Testis (tissue), 3 donors: ENCODE measurements around the gene CEMP1. TPM values are rescaled to one million over a fixed set of nuclear protein-coding genes. Genes with fewer than 3 reads are reported as not detected.

Source experiments
- DNase-seq: peaks from one replicate; pipeline ENCODE4 v3.0.0-alpha.2; 2019
- H3K27ac ChIP-seq, 2 donors: fragments of 200-600 bp; sonication (generic); one replicate each; pipeline ENCODE4 v1.5.1; 2019
- H3K27me3 ChIP-seq: fragments of 200-600 bp; sonication (generic); one replicate; pipeline ENCODE4 v1.5.1; 2019
- H3K36me3 ChIP-seq: fragments of 200-600 bp; sonication (generic); one replicate; pipeline ENCODE4 v1.5.1; 2017; ENCODE audit warnings: low read depth; ENCODE audit errors: missing control alignments
- H3K4me1 ChIP-seq: fragments of 200-600 bp; sonication (generic); one replicate; pipeline ENCODE4 v1.5.1; 2019
- H3K4me3 ChIP-seq, 2 donors: fragments of 200-600 bp; sonication (generic); one replicate each; pipeline ENCODE4 v1.5.1; 2017 to 2019
- H3K9me3 ChIP-seq: fragments of 200-600 bp; sonication (generic); one replicate; pipeline ENCODE4 v1.5.1; 2017
- POLR2A ChIP-seq: fragments of 450-650 bp; IDR thresholded peaks from one replicate; pipeline ENCODE4 v1.6.1; 2017; ENCODE audit warnings: antibody characterized with exemption, mild to moderate bottlenecking, moderate library complexity
- WGBS, 2 donors: methylation state at CpG; one replicate each; pipeline ENCODE4 v1.1.5; 2018; 5-methylcytosine and 5-hydroxymethylcytosine counted together
- intact Hi-C: fragments of 100-400 bp; cut with DNase I; formaldehyde crosslinking; loops from one replicate; pipeline ENCODE4 v1.15.1; 2023; ENCODE audit warnings: low total_unique reads
- polyA plus RNA-seq: library from polyadenylated mRNA; stranded (reverse); fragments of 350-450 nt; fragmentation: Illumina TruSeq; extraction: RNeasy Lipid Tissue Mini Kit (QIAGEN cat#74804); gene quantifications from one replicate; pipeline ENCODE4 v1.2.3, GENCODE V29; 2014; ENCODE audit warnings: low read depth, low replicate concordance; ENCODE audit not compliant: insufficient read depth
- total RNA-seq, 2 donors: library from RNA; depleted of rRNA; stranded (reverse); fragments of >200 nt; gene quantifications; one replicate each; pipeline ENCODE4 v1.2.3, GENCODE V29; 2016
- TF ChIP-seq, protein P1 (sequence below), 3 experiments: fragments of 450-650 bp in 2 of 3; fragments of 200-600 bp in 1 of 3; sonication (generic) in 1 of 3; IDR thresholded peaks; one replicate each; pipeline ENCODE4 v1.5.1; 2016 to 2019; ENCODE audit warnings: antibody characterized with exemption in 3 of 3, mild to moderate bottlenecking in 2 of 3, moderate library complexity in 1 of 3

CEMP1 gene
- total and polyA plus RNA-seq, 3 donors from 2014 or later, result 1.6 to 5.5 (median 5.4) TPM

- intact Hi-C loops, result no loop called here
- Histone ChIP-seq H3K27me3 (no peaks in the 10 kb centered on the region), H3K27ac (no peak overlapping the region), H3K9me3 (no peaks in the 10 kb centered on the region), H3K4me3 (no peak overlapping the region), H3K4me1 (peaks cover 12% of the 10 kb centered on the region), H3K36me3 (no peaks in the 10 kb centered on the region)
- WGBS, 2 donors, result 89 to 95% methylated on average over 13 to 18 of the region's 18 CpGs
- DNase-seq, result no peak
- TF ChIP-seq, protein P1, sequence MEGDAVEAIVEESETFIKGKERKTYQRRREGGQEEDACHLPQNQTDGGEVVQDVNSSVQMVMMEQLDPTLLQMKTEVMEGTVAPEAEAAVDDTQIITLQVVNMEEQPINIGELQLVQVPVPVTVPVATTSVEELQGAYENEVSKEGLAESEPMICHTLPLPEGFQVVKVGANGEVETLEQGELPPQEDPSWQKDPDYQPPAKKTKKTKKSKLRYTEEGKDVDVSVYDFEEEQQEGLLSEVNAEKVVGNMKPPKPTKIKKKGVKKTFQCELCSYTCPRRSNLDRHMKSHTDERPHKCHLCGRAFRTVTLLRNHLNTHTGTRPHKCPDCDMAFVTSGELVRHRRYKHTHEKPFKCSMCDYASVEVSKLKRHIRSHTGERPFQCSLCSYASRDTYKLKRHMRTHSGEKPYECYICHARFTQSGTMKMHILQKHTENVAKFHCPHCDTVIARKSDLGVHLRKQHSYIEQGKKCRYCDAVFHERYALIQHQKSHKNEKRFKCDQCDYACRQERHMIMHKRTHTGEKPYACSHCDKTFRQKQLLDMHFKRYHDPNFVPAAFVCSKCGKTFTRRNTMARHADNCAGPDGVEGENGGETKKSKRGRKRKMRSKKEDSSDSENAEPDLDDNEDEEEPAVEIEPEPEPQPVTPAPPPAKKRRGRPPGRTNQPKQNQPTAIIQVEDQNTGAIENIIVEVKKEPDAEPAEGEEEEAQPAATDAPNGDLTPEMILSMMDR (IDR thresholded peaks at IDR 0.05), result no peak
- TF ChIP-seq POLR2A, result no peak
Observed at GRCh38 chr16:2508722-2509400, 22.3 kb downstream of the CEMP1 start.

GRCh38 chr16:2507665-2508064 is 23.5 kb downstream of the CEMP1 start:
- Histone ChIP-seq H3K27me3 (no peaks in the 10 kb centered on the region), H3K4me3 (no peak overlapping the region), H3K4me1 (peaks cover 9% of the 10 kb centered on the region), H3K9me3 (no peaks in the 10 kb centered on the region), H3K36me3 (no peaks in the 10 kb centered on the region), H3K27ac (peak overlapping the region in 1 of 2 donors; percentile 50)
- 91 to 93% methylated on average over 11 of the region's 11 CpGs for WGBS, 2 donors
- no peak for DNase-seq
- TF ChIP-seq, protein P1 (IDR thresholded peaks at IDR 0.05), result no peak
- no peak for TF ChIP-seq POLR2A
- intact Hi-C loops, result no loop called here

- WGBS, 2 donors, result 86% methylated on average over 13 to 14 of the region's 14 CpGs
- H3K27ac ChIP-seq, result peak overlapping the region in 1 of 2 donors; percentile 50
- intact Hi-C loops, result no loop called here
Observed at GRCh38 chr16:2507052-2507659, 24.1 kb downstream of the CEMP1 start.

GRCh38 chr16:2505695-2506094 is 25.5 kb downstream of the CEMP1 start:
- no peak overlapping the region for H3K4me3 ChIP-seq
- intact Hi-C loops, result no loop called here
- TF ChIP-seq, protein P1 (IDR thresholded peaks at IDR 0.05), result no peak
- TF ChIP-seq POLR2A, result no peak
- no peaks in the 10 kb centered on the region for H3K9me3 ChIP-seq
- no peaks in the 10 kb centered on the region for H3K36me3 ChIP-seq
- H3K4me1 ChIP-seq, result peaks cover 15% of the 10 kb centered on the region
- WGBS, 2 donors, result 90% methylated on average over 14 of the region's 14 CpGs
- H3K27me3 ChIP-seq, result no peaks in the 10 kb centered on the region
- H3K27ac ChIP-seq, result no peak overlapping the region
- no peak for DNase-seq

More at GRCh38 chr16:2507052-2507659, 24.1 kb downstream of the CEMP1 start:
- peaks cover 7% of the 10 kb centered on the region for H3K4me1 ChIP-seq
- H3K4me3 ChIP-seq, result no peak overlapping the region
- no peaks in the 10 kb centered on the region for H3K36me3 ChIP-seq
- no peak for DNase-seq
- TF ChIP-seq POLR2A, result no peak
- TF ChIP-seq, protein P1 (IDR thresholded peaks at IDR 0.05), result no peak
- H3K27me3 ChIP-seq, result no peaks in the 10 kb centered on the region
- H3K9me3 ChIP-seq, result no peaks in the 10 kb centered on the region
